OCI-LY7 (cell line): ENCODE data around the gene SEMA3C. TPM values are rescaled to one million over a fixed set of nuclear protein-coding genes. Genes with fewer than 3 reads are reported as not detected.

Experiments used
- BruUV-seq: library from RNA; stranded (reverse); fragments of 400-500 nt; replicated peaks from 2 replicates; lab custom pipeline; 2021; lab: Mats Ljungman, UMichigan
- CTCF ChIA-PET: fragments of 300-600 bp; sonication (Branson Sonifier 250); formaldehyde crosslinking; loops from one replicate; lab custom pipeline; 2022; ENCODE audit warnings: antibody characterized with exemption; ENCODE audit not compliant: unreplicated experiment; lab: Charles Lee
- POLR2A ChIA-PET: fragments of 300-600 bp; sonication (Branson Sonifier 250); formaldehyde crosslinking; loops from one replicate; lab custom pipeline; 2022; ENCODE audit warnings: antibody characterized with exemption; lab: Charles Lee
- DNase-seq: peaks from one replicate; pipeline ENCODE4 v3.0.0-alpha.2; 2015; ENCODE audit warnings: low spot score
- H2AFZ ChIP-seq: fragments of 200-600 bp; sonication (generic), shearing (Covaris generic); 2 replicates; pipeline ENCODE4 v1.6.1; 2014; ENCODE audit warnings: mild to moderate bottlenecking, antibody characterized with exemption, low read length, moderate library complexity
- H3K27ac ChIP-seq: fragments of 200-600 bp; sonication (generic); 2 replicates; pipeline ENCODE4 v1.5.1; 2014; ENCODE audit warnings: mixed run types, low read depth, mild to moderate bottlenecking, moderate library complexity, low read length, inconsistent platforms; ENCODE audit not compliant: poor library complexity, severe bottlenecking
- H3K36me3 ChIP-seq: fragments of 200-600 bp; sonication (generic); 2 replicates; pipeline ENCODE4 v1.6.1; 2014; ENCODE audit warnings: mild to moderate bottlenecking, antibody characterized with exemption, low read length, moderate library complexity, mixed read lengths; ENCODE audit not compliant: insufficient read depth
- H3K4me1 ChIP-seq: fragments of 200-600 bp; sonication (generic); 2 replicates; pipeline ENCODE4 v1.5.1; 2014; ENCODE audit warnings: mild to moderate bottlenecking, low read length; ENCODE audit not compliant: insufficient read depth, poor library complexity, severe bottlenecking
- H3K4me2 ChIP-seq: fragments of 200-600 bp; sonication (generic); 2 replicates; pipeline ENCODE4 v1.6.1; 2014; ENCODE audit warnings: mild to moderate bottlenecking, low read length
- H3K4me3 ChIP-seq: fragments of 200-600 bp; sonication (generic); 2 replicates; pipeline ENCODE4 v1.5.1; 2014; ENCODE audit warnings: mild to moderate bottlenecking, low read depth, low read length; ENCODE audit not compliant: poor library complexity, severe bottlenecking
- H3K79me2 ChIP-seq: fragments of 200-600 bp; sonication (generic); 2 replicates; pipeline ENCODE4 v1.6.1; 2016; ENCODE audit warnings: low read depth, mild to moderate bottlenecking, low read length, moderate library complexity, mixed read lengths; ENCODE audit not compliant: insufficient read depth
- H3K9me2 ChIP-seq: fragments of 200-600 bp; sonication (generic); 2 replicates; pipeline ENCODE4 v1.6.1; 2016; ENCODE audit warnings: mild to moderate bottlenecking, low read length, mixed read lengths; ENCODE audit not compliant: insufficient read depth
- H3K9me3 ChIP-seq: fragments of 200-600 bp; sonication (generic); 2 replicates; pipeline ENCODE4 v1.6.1; 2014; ENCODE audit warnings: mild to moderate bottlenecking, mixed run types, low read length, mixed read lengths
- H4K20me1 ChIP-seq: fragments of 200-600 bp; sonication (generic); 2 replicates; pipeline ENCODE4 v1.6.1; 2014; ENCODE audit warnings: mild to moderate bottlenecking, antibody characterized with exemption, low read length, moderate library complexity, mixed read lengths; ENCODE audit not compliant: insufficient read depth
- EZH2phosphoT487 ChIP-seq: fragments of 200-600 bp; sonication (generic); IDR thresholded peaks from 2 replicates; pipeline ENCODE4 v1.6.1; 2018; ENCODE audit warnings: low read depth, borderline replicate concordance, mild to moderate bottlenecking, mixed run types, antibody characterized with exemption, low read length, moderate library complexity, mixed read lengths
- intact Hi-C: fragments of 100-400 bp; cut with micrococcal nuclease; formaldehyde crosslinking; loops from one replicate; pipeline ENCODE4 v1.10.0; 2022; ENCODE audit not compliant: unreplicated experiment
- total RNA-seq, 2 experiments: library from RNA; depleted of rRNA in 1 of 2; stranded (reverse); fragments of >200 nt in 1 of 2; shearing (Covaris generic) in 1 of 2; gene quantifications; 2 replicates each; pipeline ENCODE4 v1.2.3, GENCODE V29; 2014 to 2022
- TF ChIP-seq, protein P1 (sequence below): fragments of 200-600 bp; sonication (generic); conservative IDR thresholded peaks from 2 replicates; pipeline ENCODE4 v1.5.1; 2014; ENCODE audit warnings: mild to moderate bottlenecking, antibody characterized with exemption, low read length, moderate library complexity, mixed read lengths

Gene SEMA3C
- total RNA-seq, 2 experiments from 2014 or later, result not detected

DNA sequence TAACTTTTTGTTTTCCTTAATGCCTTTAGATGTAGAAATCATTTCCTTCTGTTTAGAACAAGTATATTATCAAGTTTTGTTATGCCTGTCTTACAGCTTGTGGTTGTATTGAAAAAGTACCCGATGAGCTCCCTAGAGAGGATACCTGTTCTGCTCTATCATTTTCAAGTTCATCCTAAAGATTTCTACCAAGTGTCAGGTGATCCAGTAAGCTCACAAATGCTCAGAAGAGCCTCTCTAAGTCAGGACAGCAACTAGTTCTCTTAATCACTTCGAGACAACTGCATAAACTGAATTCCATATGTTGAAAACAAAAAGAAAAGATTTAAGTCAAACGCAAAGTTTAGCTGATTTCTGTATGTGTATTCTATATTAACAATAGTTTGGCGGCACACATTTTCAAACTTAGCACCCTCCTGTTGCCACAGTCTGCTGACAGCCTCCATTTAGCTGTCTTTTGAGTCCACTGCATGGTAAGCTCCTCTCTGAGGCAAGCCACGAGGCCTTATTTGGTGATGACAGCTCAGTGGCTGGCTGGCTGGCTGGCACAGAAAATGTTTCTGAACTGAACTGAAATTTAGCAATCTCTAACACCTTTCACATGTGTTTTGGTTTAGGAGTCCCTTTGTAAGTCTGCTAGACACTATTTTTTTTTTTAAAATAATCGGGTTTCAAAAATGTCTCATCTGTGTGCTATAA lies 59.4 kb downstream of the SEMA3C start:
- Histone ChIP-seq H3K4me2 (no peak overlapping the region), H3K9me3 (no peaks in the 10 kb centered on the region), H3K9me2 (no peaks in the 10 kb centered on the region), H3K4me1 (no peaks in the 10 kb centered on the region), H3K27ac (no peak overlapping the region), H3K36me3 (no peaks in the 10 kb centered on the region), H3K4me3 (no peak overlapping the region), H4K20me1 (no peaks in the 10 kb centered on the region), H2AFZ (no peak overlapping the region), H3K79me2 (no peaks in the 10 kb centered on the region)
- no peak for DNase-seq
- TF ChIP-seq, protein P1, sequence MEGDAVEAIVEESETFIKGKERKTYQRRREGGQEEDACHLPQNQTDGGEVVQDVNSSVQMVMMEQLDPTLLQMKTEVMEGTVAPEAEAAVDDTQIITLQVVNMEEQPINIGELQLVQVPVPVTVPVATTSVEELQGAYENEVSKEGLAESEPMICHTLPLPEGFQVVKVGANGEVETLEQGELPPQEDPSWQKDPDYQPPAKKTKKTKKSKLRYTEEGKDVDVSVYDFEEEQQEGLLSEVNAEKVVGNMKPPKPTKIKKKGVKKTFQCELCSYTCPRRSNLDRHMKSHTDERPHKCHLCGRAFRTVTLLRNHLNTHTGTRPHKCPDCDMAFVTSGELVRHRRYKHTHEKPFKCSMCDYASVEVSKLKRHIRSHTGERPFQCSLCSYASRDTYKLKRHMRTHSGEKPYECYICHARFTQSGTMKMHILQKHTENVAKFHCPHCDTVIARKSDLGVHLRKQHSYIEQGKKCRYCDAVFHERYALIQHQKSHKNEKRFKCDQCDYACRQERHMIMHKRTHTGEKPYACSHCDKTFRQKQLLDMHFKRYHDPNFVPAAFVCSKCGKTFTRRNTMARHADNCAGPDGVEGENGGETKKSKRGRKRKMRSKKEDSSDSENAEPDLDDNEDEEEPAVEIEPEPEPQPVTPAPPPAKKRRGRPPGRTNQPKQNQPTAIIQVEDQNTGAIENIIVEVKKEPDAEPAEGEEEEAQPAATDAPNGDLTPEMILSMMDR, result no peak
- no peak for TF ChIP-seq EZH2phosphoT487
- POLR2A ChIA-PET, result no interaction called here
- BruUV-seq, result no TSS peak
- CTCF ChIA-PET, result no interaction called here
- intact Hi-C loops, result no loop called here

DNA sequence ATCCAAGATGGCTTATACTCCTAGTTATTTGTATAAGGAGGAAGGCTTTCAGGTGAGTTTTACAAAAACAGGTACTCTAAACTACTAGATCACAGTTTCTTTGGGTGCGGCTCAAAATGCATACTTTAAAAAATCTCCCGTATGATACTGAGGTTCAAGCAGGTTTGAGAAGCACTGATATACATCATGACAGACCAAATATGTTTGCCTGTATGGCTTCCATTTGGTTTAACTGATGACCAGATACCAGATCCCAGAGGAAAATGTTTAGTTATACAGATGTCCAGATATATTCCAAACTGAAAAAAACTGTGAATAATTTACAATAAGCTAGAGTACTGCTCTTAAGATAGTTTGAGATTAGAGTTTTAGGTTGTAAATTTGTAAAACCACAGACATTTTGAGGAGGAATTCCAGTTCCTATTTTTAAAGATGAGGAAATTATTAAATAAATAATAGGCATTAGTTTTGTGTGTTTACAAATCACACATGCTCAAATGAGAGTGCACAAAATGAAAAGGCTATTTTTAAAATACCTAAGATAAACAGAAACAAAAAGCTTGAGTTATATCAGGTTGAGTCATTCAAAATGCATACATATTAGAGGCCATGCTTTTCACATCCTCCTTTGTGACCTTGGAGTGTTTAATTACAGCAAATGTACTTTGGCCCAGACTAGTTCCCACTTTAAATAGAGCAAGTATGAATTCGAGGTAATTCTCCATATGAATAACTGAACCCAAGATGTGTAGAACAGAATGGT lies 60.5 kb downstream of the SEMA3C start:
- Histone ChIP-seq H3K9me3 (no peaks in the 10 kb centered on the region), H3K4me1 (no peaks in the 10 kb centered on the region), H3K36me3 (no peaks in the 10 kb centered on the region), H4K20me1 (no peaks in the 10 kb centered on the region), H3K9me2 (no peaks in the 10 kb centered on the region), H2AFZ (no peak overlapping the region), H3K4me3 (no peak overlapping the region), H3K79me2 (no peaks in the 10 kb centered on the region), H3K27ac (no peak overlapping the region), H3K4me2 (no peak overlapping the region)
- BruUV-seq, result no TSS peak
- intact Hi-C loops, result no loop called here
- POLR2A ChIA-PET, result interaction anchor here (1.0 kb wide), 1 partner anchor 119 kb away, joined by 4 read pairs; no protein-coding TSS in a partner anchor
- TF ChIP-seq, protein P1, result no peak
- TF ChIP-seq EZH2phosphoT487, result no peak
- CTCF ChIA-PET, result no interaction called here
- no peak for DNase-seq

DNA sequence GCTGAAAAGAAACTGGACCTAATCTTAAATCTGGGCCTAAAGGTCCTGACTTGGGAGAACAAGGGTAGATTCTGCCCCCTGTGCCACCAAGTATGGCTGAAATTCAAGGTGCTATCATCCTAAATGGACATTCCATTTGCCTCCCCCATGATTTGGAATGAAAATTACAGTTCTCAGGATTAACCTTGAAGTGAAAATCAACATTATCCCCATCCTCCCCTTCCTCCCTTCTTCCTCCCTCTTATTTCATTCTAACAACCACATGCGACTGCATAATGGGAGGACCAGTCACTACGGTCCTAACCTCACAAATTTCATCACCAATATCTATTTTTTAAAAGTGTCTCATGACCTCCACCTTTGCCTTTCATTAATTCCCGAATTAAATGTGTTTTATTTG lies 62.1 kb downstream of the SEMA3C start:
- Histone ChIP-seq H2AFZ (no peak overlapping the region), H3K9me3 (no peaks in the 10 kb centered on the region), H3K4me1 (no peaks in the 10 kb centered on the region), H4K20me1 (no peaks in the 10 kb centered on the region), H3K4me2 (no peak overlapping the region), H3K27ac (no peak overlapping the region), H3K9me2 (no peaks in the 10 kb centered on the region), H3K4me3 (no peak overlapping the region), H3K79me2 (no peaks in the 10 kb centered on the region), H3K36me3 (no peaks in the 10 kb centered on the region)
- ChIA-PET POLR2A (no interaction called here), CTCF (no interaction called here)
- intact Hi-C loops, result no loop called here
- TF ChIP-seq, protein P1, result no peak
- TF ChIP-seq EZH2phosphoT487, result no peak
- DNase-seq, result no peak
- no TSS peak for BruUV-seq
